ENCODE data around the gene GCG.

GCG gene

DNA sequence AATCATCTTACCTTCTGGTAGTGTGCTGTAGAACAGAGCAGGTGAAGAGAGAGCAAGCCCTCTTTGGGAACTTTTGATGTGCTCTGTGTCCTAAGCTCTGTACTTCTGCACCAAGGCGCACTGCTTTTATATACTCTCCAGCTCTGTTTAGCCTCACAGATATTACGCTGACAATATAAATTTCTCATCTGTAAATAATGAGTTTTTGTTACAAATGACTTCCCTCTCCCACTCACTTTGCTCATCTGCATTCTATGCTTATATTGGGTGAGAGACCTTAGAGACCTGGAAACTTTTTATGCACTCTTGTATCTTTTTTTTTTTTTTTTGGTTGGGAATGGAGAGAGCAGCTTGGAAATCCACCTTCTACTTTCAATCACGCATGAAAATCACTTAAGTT is at the start of gene GCG:
Gene GCG (minus strand): TSS at position 101 of the 400 bp plus-strand sequence. CDS start 3,069 bp downstream, outside the sequence.
- no peak for DNase-seq

- DNase-seq, result no peak
Observed at GRCh38 chr2:162200636-162201035, 48.6 kb upstream of the GCG start.

GRCh38 chr2:162199913-162200312 is 47.9 kb upstream of the GCG start:
- no peak for DNase-seq

DNA sequence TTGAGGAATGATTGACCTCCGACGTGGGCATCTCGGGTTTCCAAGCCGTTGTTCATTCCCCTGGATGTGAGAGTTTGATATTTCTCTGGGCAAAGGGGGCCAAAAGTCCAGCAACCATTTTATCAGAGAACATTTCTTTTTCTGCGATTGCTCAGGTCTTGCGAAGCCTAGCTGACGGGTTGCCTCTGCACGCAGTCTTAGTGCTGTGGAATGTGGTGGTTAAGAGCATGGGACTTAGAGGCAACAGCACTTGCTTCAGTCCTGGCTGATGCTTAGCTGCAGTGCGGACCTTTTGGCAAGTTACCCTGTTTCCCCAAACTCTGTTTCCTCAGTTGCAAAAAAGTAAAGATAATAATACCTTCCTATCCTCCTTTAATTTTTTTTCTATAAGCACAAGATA is 46.2 kb upstream of the GCG start:
- no peak for DNase-seq

DNA sequence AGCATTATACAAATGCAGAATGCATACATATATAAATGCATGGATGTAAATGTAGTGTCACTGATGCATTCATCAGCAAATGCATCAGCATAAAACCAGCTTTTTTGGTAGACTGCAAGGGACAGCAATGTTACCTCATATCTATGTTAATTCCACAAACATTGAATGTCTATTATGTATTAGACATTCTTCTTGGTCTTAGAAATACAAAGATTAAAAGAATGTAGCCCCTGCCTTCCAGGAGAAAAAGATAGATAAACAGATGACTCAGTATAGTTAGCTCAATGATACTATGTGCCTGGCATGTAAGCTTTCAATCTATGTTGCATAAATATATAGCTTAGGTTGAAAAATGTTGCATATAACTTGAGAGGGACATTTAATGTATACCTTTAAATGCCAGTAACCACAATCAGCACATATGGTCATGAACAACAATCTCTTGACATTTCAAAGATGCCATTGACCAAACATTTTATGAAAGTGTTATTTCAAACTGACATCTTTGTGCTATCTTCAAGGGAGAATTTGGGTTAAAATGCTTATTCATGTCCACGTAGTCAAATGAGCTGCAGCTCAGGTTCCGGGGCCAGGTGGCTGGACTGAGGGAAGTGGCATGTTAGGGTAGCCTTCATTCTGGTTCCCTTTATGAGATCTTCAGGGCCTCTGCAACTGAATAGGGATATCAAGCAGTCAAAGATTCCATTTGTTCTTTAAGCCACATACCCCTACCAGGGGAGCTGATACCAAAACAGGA is 45.2 kb upstream of the GCG start:
- no peak for DNase-seq

GRCh38 chr2:162196638-162197037 is 44.6 kb upstream of the GCG start:
- no peak for DNase-seq

- DNase-seq, result no peak
Observed at GRCh38 chr2:162188451-162188850, 36.4 kb upstream of the GCG start.

- DNase-seq, result no peak
Observed at GRCh38 chr2:162185541-162186232, 33.6 kb upstream of the GCG start.

DNA sequence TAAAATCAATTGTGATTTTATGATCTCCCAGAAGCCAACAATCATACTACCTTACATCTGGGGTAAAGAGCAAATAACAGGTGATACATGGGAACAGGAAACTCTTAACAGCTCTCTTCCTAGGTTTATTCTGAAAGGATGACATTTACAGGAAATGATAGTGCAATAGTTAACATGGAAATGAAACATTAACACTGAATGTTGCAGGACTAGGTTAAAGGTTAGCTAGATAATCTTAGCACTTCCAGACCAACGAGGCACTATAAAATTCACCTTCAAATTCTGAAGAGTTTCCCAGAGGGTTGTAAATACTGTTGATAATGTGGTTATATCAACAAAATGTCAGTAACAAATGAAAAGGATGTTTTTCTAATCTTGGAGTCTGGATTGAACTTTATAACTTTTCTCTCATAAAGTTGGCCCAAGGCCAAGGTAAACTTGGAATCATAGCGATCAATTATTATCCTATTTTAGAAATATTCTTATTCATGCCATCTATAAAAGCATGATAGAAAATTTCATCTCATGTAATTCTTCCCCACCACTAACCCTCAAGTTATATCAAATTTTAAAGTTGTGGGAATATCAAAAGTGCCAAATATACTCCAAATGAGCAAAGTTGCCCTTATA is 32.9 kb upstream of the GCG start:
- DNase-seq, result no peak

DNA sequence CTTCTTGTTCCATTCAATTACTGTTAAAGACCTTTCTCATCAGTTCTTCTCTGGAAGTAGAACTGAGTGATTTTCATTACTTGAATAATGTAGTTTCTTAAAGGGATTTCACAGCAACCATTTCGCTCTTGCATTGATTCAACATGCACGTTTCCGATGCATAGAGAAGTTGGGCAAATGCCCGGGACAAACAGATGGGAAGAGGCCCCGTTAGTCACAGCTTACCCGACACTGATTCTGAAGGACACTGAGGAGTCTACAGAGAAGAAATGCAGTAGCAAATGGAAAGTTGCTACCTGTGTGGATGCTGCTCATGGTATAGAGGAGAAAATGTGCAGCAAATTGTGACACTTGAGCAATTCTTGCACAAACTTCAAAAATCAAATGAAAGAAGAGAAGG is 32.3 kb upstream of the GCG start:
- no peak for DNase-seq

GRCh38 chr2:162182395-162182794 is 30.3 kb upstream of the GCG start:
- no peak for DNase-seq

DNA sequence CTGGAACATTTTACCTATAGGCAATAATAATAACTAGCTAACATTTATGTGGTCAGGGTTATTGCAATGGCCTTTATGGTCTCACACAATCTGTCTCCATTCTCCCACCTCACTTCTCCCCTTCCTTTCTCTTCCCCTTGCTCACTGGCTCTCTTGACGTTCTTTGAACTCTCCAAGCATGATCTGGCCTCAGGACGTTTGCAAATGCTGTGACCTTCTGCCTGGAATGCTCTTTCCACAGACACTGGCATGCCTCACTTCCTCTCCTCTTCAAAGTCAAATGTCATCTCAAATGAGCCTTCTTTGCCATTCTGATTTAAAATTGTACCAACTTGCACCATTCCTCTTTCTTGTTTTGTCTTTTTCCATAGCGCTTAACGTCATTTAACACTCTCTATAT is 25.3 kb upstream of the GCG start:
- no peak for DNase-seq

DNA sequence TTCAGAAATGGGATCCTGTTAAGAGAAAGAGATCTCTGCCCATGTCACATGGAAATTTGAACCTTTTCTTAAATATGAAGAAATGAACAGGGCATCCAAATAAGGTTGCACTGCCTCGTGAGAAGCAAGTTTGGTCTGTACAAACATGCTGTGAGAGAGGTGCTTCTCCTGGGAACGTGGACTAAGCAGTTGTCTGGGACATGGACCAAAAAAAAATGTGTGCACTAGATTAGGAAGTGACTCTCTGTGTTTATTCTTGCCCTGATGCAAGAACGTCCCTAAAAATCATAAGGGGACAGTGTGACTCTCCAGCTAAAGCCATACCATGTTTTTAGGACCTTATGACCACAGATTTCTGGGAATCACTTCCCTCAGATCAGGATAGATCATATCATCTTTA is 23.7 kb upstream of the GCG start:
- DNase-seq, result no peak

- DNase-seq, result no peak
Observed at GRCh38 chr2:162174746-162175145, 22.7 kb upstream of the GCG start.

DNA sequence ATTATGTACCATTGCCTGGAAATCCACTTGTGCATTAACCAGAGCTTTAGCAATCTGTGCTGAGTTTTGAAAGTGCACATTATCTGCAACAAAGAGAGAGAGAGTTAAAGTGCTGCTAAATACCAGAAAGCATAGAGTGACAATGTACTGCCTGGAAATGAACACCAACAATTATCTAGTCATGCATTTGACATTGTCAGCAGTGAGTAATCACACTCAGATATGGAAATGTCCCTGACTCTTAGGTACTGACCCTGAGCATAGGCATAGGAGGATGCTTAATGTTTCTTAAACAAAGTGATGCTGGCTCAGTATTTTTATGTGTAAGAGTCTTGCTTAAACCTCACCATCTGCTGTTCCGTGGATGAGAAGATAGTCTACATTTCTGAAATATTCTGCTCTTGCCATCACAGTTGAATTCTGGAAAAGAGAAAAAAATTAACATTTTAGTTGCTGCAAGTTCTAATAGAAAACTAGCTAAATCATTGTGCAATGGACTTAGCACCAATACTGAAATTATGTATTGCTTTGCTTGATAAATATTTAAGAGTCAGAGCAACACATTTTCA is 20.8 kb upstream of the GCG start:
- no peak for DNase-seq

DNA sequence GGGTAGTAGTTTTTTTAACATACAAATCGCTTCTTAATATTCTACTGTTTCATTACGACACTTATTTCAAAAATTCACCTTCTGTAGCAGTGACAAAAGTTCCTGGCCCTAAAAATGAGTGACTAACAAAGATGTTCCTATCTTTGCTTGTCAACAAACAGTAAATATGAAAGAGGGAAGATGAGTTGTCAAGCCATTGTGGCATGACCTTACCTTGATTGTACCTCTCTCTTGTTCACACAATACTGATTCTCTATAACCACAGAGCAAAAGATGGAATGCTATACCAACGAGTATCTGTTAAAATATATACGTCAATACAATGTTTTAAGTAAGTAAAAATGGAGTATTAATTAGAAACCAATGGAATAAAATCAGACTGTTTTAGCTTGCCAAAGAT is 14.7 kb upstream of the GCG start:
- DNase-seq, result no peak

GRCh38 chr2:162166174-162166573 is 14.1 kb upstream of the GCG start:
- no peak for DNase-seq

GRCh38 chr2:162164802-162165201 is 12.8 kb upstream of the GCG start:
- DNase-seq, result no peak

- no peak for DNase-seq
Observed at GRCh38 chr2:162159446-162159845, 7.4 kb upstream of the GCG start.

DNA sequence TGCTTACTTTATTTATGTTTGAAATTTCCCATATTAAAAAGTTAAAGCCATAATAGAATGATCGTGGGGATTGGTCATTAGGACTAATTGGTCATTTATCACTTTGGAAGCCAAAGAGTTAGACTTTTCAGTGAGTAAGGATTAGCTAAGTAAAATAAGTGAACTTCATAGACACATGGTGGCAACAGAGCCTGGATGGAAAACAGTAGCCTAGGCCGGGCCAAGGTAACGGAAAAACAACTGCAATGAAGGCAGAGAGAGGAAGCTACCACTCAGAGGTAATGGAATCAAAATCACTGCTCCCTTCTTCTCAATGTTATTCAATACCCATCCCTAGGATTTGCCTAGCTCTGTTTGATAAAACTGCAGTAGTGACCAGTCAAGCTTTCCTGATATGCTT is 4.1 kb upstream of the GCG start:
- DNase-seq, result no peak

DNA sequence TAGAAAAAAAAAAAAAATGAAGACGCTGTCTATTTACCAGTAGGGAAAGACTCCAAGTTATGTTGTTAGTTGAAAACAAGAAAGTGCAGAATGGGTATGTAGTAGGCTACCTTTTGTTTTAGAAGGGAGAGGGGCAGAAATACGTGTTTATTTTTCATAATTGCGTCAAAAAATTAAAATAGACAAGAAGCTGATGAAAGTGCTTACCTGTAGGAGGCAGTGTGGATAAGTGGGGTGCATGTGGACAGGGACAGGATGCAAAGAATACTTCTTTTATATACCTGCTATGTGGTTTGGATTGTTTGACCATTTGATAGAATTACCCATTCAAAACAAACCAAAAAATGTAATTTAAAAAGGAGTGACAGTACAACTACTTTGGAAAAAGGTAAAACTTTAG is 3.0 kb upstream of the GCG start:
- DNase-seq, result no peak

GRCh38 chr2:162153608-162154224 is 1.7 kb upstream of the GCG start:
- peak; percentile 10 for DNase-seq

- DNase-seq, result no peak
Observed at GRCh38 chr2:162149940-162150339, 2.1 kb downstream of the GCG start.

Data from NCI-H1436 treated with DMSO at 0.1 percent for 48 hours (cell line).